ENCODE measurements around the gene DHX9.

- TF ChIP-seq, protein P1, sequence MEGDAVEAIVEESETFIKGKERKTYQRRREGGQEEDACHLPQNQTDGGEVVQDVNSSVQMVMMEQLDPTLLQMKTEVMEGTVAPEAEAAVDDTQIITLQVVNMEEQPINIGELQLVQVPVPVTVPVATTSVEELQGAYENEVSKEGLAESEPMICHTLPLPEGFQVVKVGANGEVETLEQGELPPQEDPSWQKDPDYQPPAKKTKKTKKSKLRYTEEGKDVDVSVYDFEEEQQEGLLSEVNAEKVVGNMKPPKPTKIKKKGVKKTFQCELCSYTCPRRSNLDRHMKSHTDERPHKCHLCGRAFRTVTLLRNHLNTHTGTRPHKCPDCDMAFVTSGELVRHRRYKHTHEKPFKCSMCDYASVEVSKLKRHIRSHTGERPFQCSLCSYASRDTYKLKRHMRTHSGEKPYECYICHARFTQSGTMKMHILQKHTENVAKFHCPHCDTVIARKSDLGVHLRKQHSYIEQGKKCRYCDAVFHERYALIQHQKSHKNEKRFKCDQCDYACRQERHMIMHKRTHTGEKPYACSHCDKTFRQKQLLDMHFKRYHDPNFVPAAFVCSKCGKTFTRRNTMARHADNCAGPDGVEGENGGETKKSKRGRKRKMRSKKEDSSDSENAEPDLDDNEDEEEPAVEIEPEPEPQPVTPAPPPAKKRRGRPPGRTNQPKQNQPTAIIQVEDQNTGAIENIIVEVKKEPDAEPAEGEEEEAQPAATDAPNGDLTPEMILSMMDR (conservative IDR thresholded peaks at IDR 0.05; ENCODE audit: low read depth, low read length) = no peak
- TF ChIP-seq EZH2 (IDR thresholded peaks at IDR 0.05; ENCODE audit: borderline replicate concordance, low read depth, low read length, poor library complexity, severe bottlenecking) = no peak
Observed at GRCh38 chr1:182807907-182808306, 31.2 kb upstream of the DHX9 start.
